T47D (cell line): Measurements from ENCODE around the gene XAB2.
A peak's percentile ranks its signal among the peaks of the same experiment; 100 is the strongest.

Experiments used
- DNase-seq, 2 experiments: peaks; one replicate each; pipeline versions ENCODE4 v3.0.0 to v3.0.0-alpha.2; 2011 to 2012; ENCODE audit warnings: low read depth in 1 of 2, low spot score in 1 of 2
- JUND ChIP-seq: IDR thresholded peaks from 2 replicates; pipeline ENCODE4 v1.6.1; 2012; ENCODE audit warnings: low read depth
- in situ Hi-C: cut with HindIII; loops from 2 replicates; pipeline ENCODE4 v1.10.0; 2016; ENCODE audit warnings: low sequenced_read_pairs, low pct_unique_long_range_greater_than_20kb

The XAB2 gene

DNA sequence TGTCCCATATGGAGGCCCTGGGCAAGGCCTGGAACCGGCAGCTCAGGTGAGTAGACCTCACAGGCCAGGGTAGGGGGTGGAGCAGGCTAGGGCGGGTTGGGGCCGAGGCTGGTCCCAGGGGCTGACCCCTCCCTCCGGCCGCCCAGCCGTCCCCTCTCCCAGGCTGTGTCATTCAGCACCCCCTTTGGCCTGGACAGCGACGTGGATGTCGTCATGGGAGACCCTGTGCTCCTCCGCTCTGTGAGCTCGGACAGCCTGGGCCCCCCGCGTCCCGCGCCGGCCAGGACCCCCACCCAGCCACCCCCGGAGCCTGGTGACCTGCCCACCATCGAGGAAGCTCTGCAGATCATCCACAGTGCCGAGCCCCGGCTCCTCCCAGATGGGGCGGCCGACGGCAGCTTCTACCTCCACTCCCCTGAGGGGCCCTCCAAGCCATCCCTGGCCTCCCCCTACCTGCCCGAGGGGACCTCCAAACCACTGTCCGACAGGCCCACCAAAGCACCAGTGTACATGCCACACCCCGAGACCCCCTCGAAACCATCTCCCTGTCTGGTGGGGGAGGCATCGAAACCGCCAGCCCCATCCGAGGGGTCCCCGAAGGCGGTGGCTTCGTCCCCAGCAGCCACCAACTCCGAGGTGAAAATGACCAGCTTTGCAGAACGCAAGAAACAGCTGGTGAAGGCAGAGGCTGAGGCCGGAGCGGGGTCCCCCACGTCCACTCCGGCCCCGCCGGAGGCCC lies 17.6 kb downstream of the XAB2 start:
- no peak for TF ChIP-seq JUND
- in situ Hi-C loops = no loop called here

DNA sequence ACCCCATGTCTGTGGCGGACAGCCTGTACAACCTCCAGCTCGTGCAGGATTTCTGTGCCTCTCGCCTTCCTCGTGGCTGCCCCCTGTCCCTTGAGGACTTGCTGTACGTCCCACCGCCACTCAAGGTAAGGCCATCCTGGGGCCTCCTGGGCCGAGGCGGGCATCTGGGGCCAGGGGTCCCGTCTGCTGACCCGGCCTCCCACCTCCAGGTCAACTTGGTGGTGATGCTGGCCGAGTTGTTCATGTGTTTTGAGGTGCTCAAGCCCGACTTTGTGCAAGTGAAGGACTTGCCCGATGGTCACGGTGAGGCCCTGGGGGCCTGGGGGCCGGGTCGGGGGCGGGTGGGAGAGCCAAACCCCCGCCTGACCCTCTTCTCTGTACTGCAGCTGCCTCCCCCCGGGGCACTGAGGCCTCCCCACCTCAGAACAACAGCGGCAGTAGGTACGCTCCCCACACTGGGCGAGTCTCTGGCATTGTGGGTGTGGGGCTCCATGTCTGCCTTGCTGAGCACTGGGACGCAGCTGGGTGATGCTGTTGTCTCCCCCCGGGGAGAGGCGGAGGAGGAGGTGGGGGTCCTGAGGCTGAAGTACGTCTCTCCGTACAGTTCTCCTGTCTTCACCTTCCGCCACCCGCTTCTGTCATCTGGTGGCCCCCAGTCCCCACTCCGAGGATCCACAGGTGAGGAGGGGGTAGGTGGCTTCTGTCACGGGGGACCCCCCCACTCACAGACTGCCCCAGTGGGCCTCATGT lies 18.7 kb downstream of the XAB2 start:
- no peak for TF ChIP-seq JUND
- DNase-seq = no peak
- in situ Hi-C loops = no loop called here

More for the DNA sequence above, 17.6 kb downstream of the XAB2 start:
- no peak for DNase-seq

DNA sequence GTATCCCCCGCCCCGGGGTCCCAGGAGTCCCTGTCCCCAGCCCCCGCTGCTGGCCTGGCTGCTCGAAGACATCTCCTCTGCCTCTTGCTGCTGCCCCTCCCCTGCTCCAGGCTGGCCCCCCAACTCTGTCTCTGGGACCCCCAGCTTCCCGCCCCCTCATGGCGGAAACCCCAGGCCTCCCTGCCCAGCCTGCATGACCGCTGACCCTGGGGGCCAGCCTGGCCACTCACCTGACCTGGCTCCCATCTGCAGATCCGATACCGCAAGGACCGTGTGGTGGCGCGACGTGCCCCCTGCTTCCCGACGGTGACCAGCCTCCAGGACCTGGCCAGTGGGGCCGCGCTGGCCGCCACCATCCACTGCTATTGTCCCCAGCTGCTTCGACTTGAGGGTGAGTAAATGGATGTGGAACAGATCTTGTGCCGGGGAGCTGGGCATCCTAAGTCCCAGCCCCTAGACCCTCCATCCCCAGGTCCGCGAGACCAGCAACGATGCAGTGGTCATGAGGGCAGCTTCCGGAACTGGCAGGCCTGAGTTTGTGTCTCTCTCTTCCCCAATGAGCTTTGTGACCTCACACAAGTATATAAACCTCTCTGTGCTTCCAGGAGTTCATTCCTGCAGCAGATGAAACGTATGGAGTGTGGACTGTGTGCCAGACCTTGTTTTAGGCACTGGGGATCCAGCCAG lies 21.3 kb downstream of the XAB2 start:
- in situ Hi-C loops = no loop called here
- no peak for TF ChIP-seq JUND
- DNase-seq = no peak

DNA sequence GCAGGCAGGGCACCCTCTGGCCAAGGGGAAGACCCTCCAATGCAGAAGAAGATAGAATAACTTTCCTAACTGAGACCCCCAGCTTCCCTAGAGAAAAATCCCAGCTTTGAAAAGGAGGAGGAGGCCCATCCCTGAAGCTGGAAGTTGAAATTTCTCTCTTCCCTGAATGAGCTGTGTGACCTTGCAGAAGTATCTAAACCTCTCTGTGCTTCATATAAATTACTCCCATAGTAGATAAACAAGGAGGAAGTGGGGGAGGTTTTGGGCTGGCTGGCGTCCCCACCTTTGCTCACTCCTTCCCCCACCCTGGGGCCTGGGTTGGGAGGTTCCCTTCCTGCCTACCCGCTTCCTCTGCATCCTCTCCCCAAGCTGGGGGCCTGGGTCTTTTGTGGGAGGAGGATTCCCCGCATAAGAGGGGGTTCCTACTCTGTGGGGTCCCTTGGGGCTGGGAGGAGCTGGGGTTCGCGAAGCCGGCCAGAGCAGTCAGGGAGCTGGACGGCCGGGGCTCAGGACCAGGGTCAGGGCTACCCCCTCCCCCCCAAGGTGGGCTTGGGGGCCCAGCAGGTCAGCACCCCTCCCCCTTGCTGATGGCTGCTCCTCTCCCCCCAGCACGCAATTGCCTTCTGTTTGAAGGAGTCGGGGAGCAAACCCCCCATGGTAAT lies 22.0 kb downstream of the XAB2 start:
- no peak for TF ChIP-seq JUND
- in situ Hi-C loops = no loop called here
- no peak for DNase-seq

DNA sequence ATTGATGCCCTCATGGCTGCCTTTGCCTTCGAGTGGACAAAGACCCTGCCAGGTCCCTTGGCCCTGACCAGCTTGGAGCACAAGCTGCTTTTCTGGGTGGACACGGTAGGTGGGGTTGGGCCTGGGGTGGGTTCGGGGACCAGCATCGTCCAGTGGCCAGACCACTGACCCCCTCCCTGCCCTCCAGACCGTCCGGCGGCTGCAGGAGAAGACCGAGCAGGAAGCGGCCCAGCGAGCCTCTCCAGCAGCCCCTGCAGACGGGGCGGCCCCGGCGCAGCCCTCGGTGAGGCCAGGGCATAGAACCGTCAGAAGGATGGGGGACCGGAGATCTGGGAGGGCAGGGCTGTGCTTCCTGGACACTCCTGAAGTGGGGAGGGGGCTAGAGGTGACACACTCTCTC lies 23.1 kb downstream of the XAB2 start:
- TF ChIP-seq JUND = no peak
- DNase-seq = no peak
- in situ Hi-C loops = no loop called here

DNA sequence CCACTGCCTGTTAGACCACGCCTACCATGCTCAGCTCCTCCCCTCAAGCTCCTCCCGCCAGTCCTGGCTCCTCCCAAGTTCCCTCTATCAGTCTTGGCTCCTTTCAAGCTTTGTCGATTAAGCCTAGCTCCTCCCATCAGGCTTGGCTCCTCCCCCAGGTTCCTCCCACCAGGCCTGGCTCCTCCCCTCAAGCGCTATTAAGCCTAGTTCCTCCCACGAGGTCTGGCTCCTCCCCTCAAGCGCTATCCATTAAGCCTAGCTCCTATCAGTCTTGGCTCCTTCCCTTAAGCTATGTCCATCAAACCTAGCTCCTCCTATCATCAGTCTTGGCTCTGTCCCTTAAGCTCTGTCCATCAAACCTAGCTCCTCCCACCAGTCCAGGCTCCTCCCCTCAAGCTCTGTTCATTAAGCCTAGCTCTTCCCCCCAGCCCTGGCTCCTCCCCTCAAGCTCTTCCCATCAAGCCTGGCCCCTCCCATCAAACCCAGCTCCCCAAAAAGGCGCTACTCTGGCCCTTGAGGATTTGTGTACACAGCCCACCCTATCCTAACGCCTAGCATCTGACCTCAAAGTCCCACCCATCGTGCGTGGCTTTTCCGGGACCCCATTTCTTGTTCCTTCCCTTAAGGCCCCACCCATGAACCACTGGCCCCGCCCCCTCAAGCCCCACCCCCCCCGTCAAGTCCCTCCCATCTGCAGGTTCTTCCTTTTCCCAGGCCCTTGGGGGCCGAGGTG lies 23.7 kb downstream of the XAB2 start:
- peak; percentile 65 to 98 for DNase-seq
- TF ChIP-seq JUND = no peak
- in situ Hi-C loops = no loop called here

DNA sequence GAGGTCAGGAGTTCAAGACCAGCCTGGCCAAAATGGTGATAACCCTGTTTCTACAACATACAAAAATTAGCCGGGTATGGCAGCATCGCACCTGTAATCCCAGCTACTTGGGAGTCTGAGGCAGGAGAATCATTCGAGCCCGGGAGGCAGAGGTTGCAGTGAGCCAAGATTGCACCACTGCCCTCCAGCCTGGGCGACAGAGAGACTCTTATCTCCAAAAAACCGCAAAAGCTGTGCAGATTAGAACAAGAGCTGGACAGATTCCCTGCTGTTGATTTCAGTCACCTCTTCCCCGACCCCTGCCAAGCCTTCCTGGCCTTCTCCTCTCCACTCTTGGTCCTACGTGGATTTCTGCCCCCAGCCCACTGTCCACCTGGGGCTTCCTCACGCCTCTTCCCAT lies 25.4 kb downstream of the XAB2 start:
- in situ Hi-C loops = no loop called here
- no peak for TF ChIP-seq JUND
- DNase-seq = no peak

DNA sequence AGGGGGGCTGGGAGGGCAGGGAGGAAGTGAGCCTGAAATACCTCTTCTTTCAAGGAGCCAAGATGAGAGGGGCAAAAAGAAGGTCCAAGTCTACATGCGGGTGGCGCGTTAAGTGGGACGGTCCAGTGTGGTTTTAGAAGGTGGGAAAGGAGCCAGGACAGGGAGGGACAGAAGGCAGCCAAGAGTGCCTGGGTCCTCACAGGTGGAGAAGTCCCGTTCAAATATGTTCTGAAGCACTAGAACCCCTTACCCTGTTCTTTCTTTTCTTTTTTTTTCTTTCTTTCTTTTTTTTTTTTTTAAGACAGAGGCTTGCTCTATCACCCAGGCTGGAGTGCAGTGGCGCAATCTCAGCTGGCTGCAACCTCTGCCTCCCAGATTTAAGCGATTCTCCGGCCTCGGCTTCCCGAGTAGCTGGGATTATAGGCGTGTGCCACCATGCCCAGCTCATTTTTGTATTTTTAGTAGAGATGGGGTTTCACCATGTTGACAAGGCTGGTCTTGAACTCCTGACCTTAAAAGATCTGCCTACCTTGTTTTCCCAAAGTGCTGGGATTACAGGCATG lies 26.3 kb downstream of the XAB2 start:
- in situ Hi-C loops = no loop called here
- no peak for DNase-seq
- no peak for TF ChIP-seq JUND

DNA sequence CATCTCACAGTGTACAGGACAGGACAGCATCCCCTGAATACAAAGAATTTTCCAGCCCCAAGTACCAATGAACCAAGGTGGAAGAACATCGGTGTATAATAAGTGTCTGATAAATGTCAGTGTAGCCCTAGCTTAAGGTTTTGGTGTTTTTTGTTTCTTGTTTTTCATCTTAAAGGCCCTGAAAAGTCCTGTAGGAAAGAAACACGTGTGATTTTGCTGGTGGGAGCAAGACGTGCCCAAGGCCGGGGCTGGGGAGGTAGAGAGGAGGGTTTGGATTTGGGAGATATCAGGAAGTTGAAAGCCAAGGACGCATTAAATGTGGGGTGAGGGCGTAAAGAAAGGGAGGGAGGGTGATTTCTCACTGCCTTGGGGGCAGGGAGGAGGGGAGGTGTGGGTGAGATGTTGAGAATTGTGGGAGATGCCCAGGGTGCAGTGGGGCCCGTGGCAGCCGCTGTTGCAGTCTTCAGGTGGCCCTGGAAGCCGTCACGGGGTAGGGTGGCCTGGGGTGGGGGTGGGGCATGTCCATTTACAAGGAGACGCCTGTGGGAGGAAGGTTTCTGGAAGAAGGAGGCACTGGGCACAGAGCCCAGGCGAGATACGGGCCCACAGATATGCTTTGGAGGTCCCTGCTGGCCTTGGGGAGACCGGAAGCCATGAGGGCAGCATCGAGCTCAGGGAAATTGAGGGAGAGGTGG lies 27.0 kb downstream of the XAB2 start:
- no peak for TF ChIP-seq JUND
- in situ Hi-C loops = no loop called here
- DNase-seq = no peak

DNA sequence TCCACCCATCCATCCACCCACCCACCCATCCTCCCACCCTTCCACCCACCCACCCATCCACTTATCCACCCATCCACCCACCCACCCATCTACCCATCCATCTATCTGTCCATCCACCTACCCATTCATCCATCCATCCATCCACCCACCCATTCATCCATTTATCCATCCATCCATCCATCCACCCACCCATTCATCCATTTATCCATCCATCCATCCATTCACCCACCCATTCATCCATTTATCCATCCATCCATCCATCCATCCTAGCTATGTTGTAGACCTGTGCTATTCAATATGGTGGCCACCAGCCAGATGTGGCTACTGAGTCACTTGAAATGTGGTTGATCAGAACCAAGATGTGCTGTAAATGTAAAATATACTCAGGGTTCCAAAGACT lies 28.6 kb downstream of the XAB2 start:
- in situ Hi-C loops = no loop called here
- TF ChIP-seq JUND = no peak

DNA sequence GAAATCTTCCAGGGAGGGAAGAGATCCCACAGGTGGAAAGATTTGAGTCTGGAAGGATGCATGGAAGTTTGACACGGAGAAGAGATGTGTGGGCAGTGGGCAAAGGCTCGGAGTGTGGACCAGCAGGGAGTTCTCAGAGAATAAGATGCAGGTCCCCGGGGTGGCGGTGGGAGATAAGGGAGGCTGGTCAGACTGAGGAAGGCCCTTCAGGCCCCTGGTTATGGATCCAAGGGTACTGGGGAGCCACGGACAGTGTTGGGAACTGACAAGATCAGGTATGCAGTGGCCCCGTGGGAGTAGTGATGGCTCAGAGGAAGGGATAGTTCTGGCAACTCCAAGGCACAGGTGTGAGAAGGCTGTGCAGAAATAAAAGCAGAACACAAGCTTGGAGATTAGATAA lies 31.2 kb downstream of the XAB2 start:
- in situ Hi-C loops = no loop called here
- no peak for TF ChIP-seq JUND
- no peak for DNase-seq

More for the DNA sequence above, 28.6 kb downstream of the XAB2 start:
- DNase-seq = no peak
